Measurements from ENCODE around the gene GH2. TPM values are rescaled to one million over a fixed set of nuclear protein-coding genes. Genes with fewer than 3 reads are reported as not detected.

The GH2 gene
- total RNA-seq, 1 donor from 2014 or later = not detected

- no peak for ATAC-seq
These were observed 41.0 kb downstream of the GH2 start for GRCh38 chr17:63840591-63841349.

GRCh38 chr17:63838631-63839171 lies 43.0 kb downstream of the GH2 start:
- ATAC-seq = peak; percentile 52

- no peak for ATAC-seq
These were observed 43.7 kb downstream of the GH2 start for GRCh38 chr17:63837962-63838600.

DNA sequence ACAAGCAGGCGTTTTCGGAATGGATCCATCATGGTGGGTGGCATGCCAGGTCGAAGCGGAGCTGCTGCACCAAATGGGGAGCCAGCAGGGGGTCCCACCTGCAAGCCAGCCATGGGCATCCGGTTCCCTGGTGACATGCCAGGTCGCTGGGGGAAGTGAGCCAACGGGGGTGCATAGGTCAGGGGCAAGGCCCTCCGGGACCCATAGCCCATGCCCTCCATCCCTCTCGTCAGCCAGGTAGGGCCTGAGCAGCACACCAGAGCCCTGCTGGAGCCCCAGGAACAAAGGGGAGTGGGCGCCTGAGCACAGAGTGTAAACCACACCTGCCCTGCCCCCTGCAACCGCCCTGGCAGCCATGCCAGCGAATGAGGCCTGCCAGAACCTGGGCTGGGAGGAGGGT lies 44.3 kb downstream of the GH2 start:
- ATAC-seq = no peak

- no peak for ATAC-seq
These were observed 44.9 kb downstream of the GH2 start for GRCh38 chr17:63836811-63837210.

GRCh38 chr17:63835167-63835720 lies 46.5 kb downstream of the GH2 start:
- no peak for ATAC-seq

DNA sequence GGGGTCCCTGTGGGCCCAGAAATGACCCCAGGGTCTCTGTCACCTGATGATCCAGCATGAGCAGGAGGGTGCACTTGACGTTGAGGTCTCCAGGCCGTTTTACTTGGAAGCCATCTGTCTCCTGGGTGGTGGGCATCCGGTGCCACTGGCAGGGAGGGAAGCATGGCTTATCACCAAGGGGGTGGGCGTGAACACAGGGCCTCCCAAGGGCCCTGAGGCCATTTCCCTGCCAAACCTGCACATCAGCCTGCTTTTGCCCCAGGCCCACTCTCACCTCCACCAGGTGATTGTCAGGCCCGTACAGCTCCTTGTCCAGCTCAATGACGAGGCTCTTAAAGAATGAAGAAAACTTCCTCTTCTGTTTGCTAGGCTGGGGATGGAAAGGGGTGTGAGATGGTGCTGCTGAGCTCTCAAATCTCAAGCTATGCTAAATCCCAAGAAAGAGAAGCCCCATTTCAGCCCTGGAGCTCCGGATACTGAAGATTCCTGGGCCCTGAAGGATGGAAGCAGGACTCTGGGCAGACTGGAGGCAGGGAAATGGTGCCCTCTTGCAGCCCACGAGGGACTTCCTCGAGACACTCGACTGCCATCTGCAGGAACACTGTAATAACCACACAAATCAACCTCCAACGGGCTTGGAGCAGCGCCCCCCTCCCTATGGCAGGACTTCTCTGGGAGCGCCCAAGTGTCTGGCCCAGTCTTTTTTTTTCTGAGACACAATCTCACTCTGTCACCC lies 47.1 kb downstream of the GH2 start:
- ATAC-seq = peak; percentile 48

GRCh38 chr17:63833741-63834373 lies 47.9 kb downstream of the GH2 start:
- ATAC-seq = no peak

DNA sequence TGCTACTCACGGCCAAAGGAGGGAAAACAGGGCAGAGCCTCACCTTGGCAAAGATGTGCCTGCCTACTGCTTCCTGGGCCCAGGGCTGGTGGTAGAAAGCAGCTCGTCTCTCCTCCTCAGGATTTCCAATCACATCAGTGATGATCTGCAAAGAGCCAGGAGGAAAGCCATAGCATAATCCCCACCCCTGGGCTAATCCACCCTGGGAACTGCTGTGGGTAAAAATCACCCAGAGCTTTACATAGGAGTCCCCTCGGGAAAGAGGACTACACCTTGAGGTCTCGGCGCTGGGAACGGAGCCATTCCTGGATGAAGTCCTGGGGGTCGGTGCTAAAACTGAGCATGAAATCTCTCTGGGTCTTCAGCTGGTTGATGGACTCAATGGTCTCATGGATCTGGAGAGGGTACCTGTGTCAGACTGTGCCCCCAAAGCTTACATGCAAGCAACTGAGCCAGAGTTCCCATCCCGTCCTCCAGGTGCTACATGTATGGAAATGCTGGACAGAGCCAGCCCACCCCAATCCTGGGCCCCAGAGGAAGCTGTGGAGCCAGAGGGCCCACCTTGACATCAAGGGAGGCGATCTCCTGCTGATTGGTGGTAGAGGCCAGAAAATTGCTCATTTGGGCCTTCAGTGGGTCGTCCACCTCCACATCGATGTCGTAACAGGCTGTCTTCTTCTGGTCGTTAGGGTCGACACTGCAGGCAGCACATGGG lies 48.6 kb downstream of the GH2 start:
- ATAC-seq = no peak

DNA sequence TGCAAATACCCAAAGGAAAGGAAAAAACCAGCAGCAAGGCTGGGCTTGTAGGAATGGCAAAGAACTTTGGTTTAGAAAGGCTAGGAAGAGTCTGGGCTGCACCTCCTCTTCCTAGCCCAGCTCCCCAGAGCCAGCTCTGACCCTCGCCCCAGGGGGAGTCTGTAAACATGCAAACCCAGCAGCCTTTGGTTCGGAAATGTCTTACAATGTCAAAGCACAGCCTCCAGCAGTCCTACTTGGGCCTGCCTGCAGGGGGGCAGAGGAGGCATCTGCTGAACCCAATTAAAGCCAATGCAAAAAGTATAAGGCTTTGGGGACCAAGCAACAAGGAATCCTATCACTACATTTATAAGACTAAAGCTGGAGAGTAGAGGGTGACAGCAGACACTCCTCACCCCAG lies 49.3 kb downstream of the GH2 start:
- no peak for ATAC-seq

DNA sequence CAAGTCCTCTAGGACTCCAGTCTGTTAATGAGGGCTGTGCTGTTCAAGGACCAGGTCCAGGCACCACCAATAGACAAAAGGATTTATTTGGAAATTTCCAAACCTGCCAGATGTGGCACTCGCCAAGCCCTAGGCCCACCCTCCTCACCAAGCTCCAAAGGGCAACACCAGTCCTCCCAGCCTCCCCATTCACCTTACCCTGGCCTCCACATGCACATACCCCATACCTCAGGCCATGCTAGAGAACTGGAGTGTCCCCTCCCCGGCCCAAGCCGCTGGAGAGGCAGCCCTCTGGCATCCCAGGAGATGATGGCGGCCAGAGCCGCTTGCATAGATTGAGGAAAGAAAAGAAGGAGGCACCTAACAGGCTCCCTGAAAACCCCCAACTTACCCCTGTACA lies 49.7 kb downstream of the GH2 start:
- no peak for ATAC-seq

DNA sequence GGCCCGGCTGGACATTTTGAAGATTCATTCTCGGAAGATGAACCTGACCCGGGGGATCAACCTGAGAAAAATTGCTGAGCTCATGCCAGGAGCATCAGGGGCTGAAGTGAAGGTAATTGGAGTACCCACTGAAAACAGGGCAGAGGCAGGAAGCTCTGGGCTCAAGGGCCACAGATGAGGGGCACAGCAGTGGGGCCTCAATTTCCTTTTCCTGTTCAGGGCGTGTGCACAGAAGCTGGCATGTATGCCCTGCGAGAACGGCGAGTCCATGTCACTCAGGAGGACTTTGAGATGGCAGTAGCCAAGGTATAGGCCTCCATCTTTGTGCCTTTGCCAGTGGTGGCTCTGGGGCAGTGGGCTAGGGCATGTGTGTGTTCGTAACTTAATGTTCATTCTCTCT lies 50.2 kb downstream of the GH2 start:
- no peak for ATAC-seq

DNA sequence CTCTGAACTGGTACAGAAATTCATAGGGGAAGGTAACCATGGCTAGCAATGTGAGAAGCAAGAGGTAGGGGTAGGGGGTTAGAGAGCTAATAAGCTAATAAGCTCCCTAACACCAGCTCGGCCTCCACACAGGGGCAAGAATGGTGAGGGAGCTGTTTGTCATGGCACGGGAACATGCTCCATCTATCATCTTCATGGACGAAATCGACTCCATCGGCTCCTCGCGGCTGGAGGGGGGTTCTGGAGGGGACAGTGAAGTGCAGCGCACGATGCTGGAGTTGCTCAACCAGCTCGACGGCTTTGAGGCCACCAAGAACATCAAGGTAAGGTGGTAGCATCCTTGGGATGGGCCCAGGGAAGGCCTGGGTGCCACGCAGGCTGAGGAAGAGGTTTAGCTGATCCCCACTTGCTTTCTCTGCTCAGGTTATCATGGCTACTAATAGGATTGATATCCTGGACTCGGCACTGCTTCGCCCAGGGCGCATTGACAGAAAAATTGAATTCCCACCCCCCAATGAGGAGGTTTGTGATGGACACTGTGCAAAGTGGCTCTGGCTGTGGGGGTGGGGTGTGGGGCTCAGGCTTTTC lies 50.7 kb downstream of the GH2 start:
- ATAC-seq = no peak

- ATAC-seq = no peak
These were observed 51.5 kb downstream of the GH2 start for GRCh38 chr17:63830278-63830677.

Other genes starting within 250 kb of the GH2 start
- 2.8 TPM for gene LIMD2, start 181.8 kb downstream of the GH2 start, total RNA-seq
- 22.2 TPM for gene STRADA, start 140.1 kb downstream of the GH2 start, total RNA-seq
- gene CCDC47, start 108.3 kb downstream of the GH2 start, total RNA-seq = 50.6 TPM
- gene DDX42, start 107.8 kb downstream of the GH2 start, total RNA-seq = 56.1 TPM
- 102 TPM for gene PSMC5, start 54.5 kb downstream of the GH2 start, total RNA-seq
- 18.7 TPM for gene FTSJ3, start 54.3 kb downstream of the GH2 start, total RNA-seq
- 68.3 TPM for gene SMARCD2, start 39.3 kb downstream of the GH2 start, total RNA-seq
- gene CSH2, start 8.3 kb downstream of the GH2 start, total RNA-seq = not detected
- gene CSH1, start 14.6 kb upstream of the GH2 start, total RNA-seq = not detected
- not detected for gene CSHL1, start 29.3 kb upstream of the GH2 start, total RNA-seq
- gene GH1, start 36.9 kb upstream of the GH2 start, total RNA-seq = not detected
- 1.9 TPM for gene CD79B, start 50.4 kb upstream of the GH2 start, total RNA-seq
- 0.12 TPM for gene SCN4A, start 91.0 kb upstream of the GH2 start, total RNA-seq
- gene PRR29, start 116.4 kb upstream of the GH2 start, total RNA-seq = not detected
- gene ICAM2, start 138.7 kb upstream of the GH2 start, total RNA-seq = 3.5 TPM
- gene ERN1, start 248.2 kb upstream of the GH2 start, total RNA-seq = 18.5 TPM